HG03066 (cell line): ENCODE measurements around the gene IL27RA.

Experiments used
- ATAC-seq: cut with Tn5 transposase; IDR thresholded peaks from one replicate; pipeline ENCODE4 v1.9.1; 2021; ENCODE audit warnings: low read depth; ENCODE audit not compliant: unreplicated experiment

IL27RA gene

DNA sequence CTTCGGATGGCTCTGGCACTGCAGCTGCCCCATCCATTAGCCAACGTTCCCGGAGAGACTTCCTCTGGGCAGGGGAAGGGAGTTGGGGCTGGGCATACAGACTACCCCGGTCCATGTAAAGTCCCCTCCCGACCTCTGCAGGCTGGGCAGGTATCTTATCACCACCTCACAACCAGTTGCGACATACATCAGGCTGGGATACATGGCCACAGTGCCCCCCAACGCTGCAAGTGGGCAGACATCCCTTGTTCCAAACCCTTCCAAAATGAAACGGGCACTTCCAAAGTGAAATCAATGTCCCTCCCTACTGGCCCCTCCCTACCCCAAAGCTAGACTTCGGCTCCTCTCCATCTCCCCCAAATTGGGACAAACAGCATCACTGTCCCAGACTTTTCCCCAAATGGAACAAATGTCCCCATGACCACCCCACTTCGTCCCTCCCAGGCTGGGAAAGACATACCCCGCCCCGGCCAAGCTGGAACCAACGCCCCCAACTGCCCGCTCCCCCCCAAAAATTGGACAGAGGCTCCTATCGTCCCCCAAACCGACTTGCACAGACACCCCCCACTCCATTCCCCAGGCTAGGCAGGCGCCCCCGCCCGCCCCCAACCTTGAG, 25.3 kb downstream of the IL27RA start:
- no peak for ATAC-seq

GRCh38 chr19:14058182-14059092, 26.9 kb downstream of the IL27RA start:
- ATAC-seq, result no peak

- ATAC-seq, result no peak
Measured at GRCh38 chr19:14059093-14059480, 27.5 kb downstream of the IL27RA start.

DNA sequence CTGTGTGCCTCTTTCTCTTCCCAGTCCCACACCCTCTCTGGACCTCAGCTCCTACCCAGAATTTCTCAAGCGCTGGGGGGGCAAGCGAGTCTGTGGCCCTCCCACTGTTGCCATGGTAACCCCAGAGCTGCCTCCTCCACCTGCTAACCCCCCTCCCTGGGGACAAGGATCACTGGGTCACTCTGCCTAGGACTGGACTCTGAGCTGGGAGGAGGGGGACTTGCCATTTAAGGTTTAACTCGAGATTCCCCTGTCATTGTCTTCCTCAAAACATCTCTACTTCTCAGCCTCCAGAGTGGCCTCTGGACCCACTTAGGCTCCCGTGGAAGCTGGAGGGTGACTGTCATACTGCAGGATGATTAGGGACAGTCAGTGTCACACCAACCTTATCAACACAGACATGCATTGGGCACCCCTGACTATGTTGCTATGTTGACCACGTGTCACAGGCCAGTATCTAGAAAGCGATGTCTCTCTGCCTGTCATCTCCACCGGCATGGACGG, 28.1 kb downstream of the IL27RA start:
- ATAC-seq, result no peak

- ATAC-seq, result no peak
Measured at GRCh38 chr19:14061081-14061749, 29.7 kb downstream of the IL27RA start.

DNA sequence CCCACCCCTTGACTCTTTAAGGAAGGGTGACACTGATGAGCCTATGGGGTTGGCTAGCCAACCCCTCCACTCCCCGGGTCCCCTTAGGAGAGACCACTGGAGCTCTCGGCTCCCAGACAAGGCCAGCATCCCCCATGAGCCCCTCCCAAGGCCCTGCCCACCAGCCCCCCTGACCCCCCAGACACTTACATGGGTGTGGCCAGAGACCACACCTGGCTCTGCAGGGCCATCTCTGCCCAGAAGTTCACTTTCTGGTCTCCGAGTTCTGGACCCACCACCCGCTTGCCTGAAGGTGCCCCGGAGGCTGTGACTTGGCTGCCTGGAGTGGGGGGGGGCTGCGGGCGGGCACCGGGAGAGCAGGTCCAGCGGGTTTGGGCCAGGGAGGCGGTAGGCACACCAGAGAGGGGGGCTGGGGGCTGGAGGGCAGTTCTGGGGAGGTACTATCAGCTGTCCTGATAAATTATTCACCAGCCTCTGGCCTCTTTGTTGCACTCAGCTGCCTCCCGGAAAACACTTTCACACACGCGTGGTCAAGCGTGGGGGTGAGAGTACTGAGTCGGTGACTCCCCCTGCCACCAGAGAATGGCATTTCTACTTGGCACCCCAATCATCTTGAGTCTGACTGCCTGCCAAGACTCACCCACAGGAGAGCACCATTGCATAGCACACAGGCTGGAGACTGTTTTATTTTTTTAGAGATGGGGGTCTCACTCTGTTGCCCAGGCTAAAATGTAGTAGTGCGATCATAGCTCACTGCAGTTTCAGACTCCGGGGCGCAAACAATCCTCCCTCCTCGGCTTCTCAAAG, 30.4 kb downstream of the IL27RA start, which contains the start of gene PALM3:
TSS of gene PALM3 (minus strand) at position 326 of the 807 bp plus-strand sequence. CDS start at position 230, 96 bp downstream.
- ATAC-seq, result no peak

DNA sequence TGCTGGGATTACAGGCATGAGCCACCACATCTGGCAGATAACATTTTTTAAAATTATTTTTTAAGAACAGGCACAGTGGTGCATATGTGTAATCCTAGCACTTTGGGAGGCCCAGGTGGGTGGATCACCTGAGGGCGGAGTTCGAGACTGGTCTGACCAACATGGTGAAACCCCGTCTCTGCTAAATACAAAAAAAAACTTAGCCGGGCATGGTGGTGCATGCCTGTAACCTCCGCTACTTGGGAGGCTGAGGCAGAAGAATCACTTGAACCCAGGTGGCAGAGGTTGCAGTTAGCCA, 30.9 kb downstream of the IL27RA start:
- ATAC-seq, result no peak

- ATAC-seq, result no peak
Measured at GRCh38 chr19:14063105-14063504, 31.5 kb downstream of the IL27RA start.

- ATAC-seq, result no peak
Measured at GRCh38 chr19:14066134-14066533, 34.6 kb downstream of the IL27RA start.

DNA sequence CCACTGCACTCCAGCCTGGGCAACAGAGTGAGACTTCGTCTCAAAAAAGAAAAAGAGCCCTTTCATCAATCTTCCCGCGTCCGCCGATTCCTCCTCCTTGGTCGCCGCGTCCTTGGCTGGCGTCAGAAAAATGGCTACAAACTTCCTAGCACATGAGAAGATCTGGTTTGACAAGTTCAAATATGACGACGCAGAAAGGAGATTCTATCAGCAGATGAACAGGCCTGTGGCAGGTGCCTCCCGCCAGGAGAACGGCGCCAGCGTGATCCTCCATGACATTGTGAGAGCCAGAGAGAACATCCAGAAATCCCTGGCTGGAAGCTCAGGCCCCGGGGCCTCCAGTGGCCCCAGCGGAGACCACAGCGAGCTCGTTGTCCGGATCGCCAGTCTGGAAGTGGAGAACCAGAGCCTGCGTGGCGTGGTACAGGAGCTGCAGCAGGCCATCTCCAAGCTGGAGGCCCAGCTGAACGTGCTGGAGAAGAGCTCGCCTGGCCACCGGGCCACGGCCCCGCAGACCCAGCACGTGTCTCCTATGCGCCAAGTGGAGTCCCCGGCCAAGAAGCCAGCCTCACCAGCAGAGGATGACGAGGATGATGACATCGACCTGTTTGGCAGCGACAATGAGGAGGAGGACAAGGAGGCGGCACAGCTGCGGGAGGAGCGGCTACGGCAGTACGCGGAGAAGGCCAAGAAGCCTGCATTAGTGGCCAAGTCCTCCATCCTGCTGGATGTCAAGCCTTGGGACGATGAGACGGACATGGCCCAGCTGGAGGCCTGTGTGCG, 38.9 kb downstream of the IL27RA start:
- no peak for ATAC-seq

- no peak for ATAC-seq
Measured at GRCh38 chr19:14072535-14073260, 41.1 kb downstream of the IL27RA start, which contains the start of gene MISP3. MISP3 (plus strand) TSS chr19:14072786; CDS start chr19:14073310, 524 bp downstream.

- ATAC-seq, result peak; percentile 47
Measured at GRCh38 chr19:14073261-14073924, 41.8 kb downstream of the IL27RA start.

- ATAC-seq, result peak; percentile 8
Measured at GRCh38 chr19:14073925-14074838, 42.6 kb downstream of the IL27RA start.

- ATAC-seq, result no peak
Measured at GRCh38 chr19:14078411-14078810, 46.8 kb downstream of the IL27RA start.

DNA sequence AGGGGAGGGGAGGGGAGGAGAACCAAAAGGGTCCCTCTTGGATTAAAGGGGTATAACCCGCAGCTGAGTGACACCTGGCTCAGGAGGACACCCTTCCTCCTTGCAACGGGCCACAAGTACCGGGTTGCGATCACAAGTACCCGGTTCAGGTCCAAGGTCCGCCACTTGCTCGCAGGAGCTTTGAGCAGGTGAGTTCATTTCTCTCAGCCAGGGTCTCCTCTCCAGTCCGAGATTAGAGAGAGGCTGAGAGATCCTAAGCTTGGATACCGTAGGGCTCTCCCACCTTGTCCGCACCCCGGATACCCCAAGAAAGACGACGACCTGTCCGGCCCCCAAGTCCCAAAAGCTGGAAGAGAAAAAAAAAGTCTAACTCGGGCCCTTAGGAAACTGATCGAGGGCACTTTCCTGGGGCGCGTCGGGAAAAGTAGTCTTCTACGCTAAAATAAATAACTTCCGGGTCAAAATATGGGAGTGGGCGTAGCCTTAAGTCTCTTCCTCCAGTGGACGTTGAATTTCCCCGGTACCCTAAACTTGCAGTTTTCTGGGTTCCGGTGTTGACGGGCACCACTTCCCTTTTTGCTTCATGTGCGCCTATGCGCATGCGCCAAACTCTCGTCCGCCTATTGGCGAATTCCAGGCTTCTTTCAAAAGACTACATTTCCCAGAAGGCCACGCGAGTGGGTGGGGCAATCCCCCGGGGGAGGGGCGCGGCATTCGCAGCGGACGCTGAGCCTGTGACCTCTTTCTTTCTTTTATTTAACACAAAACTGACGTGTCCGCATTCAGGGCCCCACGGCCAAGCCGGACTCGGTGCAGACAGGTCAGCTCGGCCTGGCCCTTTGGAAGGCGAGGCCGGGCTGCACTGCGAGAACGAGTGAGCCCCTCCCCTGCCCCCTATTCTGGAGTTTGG, 49.6 kb downstream of the IL27RA start:
- ATAC-seq, result peak; percentile 82
